GM20000 (cell line): ENCODE results near the gene CLSTN2.
"Not testable (repeated sequence)": the region's sequence is repeated elsewhere in the genome, so short reads cannot be mapped to it uniquely, and the experiment has no call there.

ENCODE experiments used
- DNase-seq: peaks from one replicate; pipeline ENCODE4 v3.0.0; 2012; ENCODE audit warnings: low spot score
- CTCF ChIP-seq: IDR thresholded peaks from 2 replicates; pipeline ENCODE4 v1.5.1; 2012; ENCODE audit warnings: mild to moderate bottlenecking, control low read depth; ENCODE audit errors: extremely low read depth, missing control alignments

CLSTN2 gene

DNA sequence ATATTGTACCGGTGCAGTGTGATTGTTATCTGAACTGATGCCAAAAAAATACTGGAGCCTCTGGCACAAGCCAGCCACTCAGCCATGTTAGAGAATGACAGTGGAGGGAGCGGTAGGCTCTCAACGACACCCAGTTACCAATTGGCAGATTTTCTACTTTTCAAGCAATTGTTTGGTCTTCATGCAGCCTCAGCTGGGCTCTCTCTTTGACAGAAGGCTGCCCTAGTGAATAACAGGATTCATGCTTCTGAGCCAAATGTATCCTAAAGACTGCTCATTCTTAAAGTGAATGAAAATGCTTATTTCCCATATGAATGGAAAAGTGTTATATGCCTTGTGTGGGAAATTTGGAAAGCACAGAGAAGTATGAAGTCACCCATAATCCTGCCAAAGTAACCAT, 481.7 kb downstream of the CLSTN2 start:
- no peak for TF ChIP-seq CTCF
- DNase-seq, result no peak

DNA sequence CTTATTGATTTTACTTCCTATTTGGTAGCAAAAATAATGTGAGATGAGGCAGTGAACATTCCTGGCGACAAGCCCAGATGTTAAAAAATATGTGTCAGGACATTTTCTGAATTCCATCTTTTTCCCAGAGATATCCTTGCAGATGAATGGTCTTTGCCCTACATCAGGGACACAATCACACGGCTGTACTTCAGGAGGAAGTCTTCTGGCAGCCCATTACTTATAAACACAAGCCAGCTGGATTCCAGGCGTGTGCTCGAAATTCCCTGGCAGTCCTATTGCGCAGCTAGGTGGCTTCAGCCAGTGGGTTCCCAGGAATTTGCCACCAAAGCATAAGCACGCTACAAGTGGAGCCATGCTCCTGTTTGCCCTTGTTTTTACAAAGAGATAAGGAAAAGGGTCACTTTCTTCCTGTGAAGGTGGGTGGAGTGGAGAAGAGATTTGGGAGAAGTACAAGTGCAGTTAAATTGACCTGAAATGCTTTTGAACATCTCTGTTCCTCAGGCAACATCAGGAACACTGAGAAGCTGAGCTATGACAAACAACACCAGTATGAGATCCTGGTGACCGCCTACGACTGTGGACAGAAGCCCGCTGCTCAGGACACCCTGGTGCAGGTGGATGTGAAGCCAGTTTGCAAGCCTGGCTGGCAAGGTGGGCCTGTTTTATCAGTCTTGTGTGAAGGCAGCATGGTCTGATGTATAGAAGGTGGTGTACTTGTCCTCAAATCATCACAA, 485.8 kb downstream of the CLSTN2 start:
- DNase-seq, result no peak
- TF ChIP-seq CTCF, result no peak

DNA sequence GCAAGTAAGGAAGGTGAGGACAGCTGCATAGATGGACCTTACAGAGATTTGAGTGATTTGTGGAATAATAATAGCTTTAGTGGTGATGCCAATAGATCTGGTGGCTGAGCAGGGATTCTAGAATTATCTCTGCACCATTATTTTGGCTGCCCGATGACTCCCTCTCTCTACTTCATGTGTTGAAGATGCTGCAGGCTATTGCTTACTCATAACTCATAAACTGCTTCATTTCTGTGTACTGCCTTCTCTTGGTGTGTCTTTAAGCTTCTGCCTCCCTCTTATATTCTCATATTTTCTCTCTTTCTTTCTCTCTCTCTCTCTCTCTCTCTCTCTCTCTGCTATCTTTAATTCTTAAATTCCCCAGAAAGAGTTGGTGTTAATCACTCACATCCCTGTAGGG, 486.9 kb downstream of the CLSTN2 start:
- DNase-seq, result no peak
- TF ChIP-seq CTCF, result no peak

DNA sequence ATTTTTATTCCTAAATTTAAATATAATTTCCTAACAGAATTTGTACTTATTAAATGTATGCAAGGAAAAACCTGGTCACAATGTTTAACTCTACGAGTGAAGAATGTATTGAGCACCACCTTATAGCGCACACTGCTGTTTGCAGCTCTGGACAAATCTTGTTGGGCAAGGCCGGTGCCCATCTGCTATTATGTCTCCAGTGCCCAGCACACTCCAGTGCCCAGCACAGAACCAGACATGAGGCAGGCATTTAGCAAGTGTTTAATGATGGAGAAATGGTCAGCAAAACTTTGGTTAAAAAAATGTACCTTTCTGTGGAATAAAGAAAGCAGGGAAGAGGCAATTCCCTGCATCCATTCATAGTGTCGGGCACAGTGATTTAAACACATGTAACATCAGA, 488.2 kb downstream of the CLSTN2 start:
- no peak for TF ChIP-seq CTCF

GRCh38 chr3:140423574-140423973, 488.6 kb downstream of the CLSTN2 start:
- not testable (repeated sequence) for DNase-seq

More for the DNA sequence above, 488.2 kb downstream of the CLSTN2 start:
- DNase-seq, result no peak

DNA sequence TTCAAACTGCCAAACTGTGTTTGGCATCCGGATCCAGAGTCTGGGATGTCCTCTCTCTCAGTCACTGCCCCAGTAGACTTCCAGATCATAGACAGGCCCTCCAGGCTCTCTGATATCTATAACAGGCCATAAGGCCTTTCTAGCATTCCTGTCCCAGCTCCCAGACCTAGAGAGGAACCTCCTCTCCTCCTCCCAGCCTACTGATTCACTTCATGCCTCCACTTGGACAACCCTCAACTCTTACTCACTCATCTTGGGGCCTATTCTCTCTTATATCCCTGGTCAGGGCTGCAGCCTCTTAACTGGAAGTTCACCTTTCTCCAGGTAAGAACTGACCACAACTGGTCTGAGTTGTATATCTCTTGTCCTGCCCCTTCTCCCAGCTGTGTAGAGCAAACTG, 489.2 kb downstream of the CLSTN2 start:
- no peak for TF ChIP-seq CTCF
- DNase-seq, result no peak

- no peak for DNase-seq
- TF ChIP-seq CTCF, result no peak
Observed at GRCh38 chr3:140424726-140425125, 489.7 kb downstream of the CLSTN2 start.

DNA sequence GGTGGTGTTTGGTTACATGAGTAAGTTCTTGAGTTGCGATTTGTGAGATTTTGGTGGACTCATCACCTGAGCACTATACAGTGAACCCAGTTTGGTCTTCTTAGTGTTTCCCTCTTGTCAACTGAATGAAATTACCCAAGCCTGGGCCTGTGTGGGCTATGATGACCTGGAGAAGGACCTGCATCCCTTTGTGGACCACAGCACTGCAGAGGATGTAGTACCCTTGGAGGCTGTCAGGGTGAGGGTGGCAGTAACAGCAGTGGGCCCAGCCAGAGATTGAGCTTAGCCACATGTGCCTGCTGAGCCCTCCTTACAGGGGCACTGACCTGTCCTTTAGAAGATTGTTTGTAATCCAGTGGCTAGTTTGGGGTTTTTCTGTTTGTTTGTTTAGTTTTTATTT, 492.8 kb downstream of the CLSTN2 start:
- no peak for TF ChIP-seq CTCF
- no peak for DNase-seq
